OCI-LY7 (cell line): Measurements from ENCODE around the gene SLMAP. TPM values are rescaled to one million over a fixed set of nuclear protein-coding genes. Genes with fewer than 3 reads are reported as not detected.

Experiments
- BruUV-seq: library from RNA; stranded (reverse); fragments of 400-500 nt; replicated peaks from 2 replicates; lab custom pipeline; 2021; lab: Mats Ljungman, UMichigan
- CTCF ChIA-PET: fragments of 300-600 bp; sonication (Branson Sonifier 250); formaldehyde crosslinking; loops from one replicate; lab custom pipeline; 2022; ENCODE audit warnings: antibody characterized with exemption; ENCODE audit not compliant: unreplicated experiment; lab: Charles Lee
- POLR2A ChIA-PET: fragments of 300-600 bp; sonication (Branson Sonifier 250); formaldehyde crosslinking; loops from one replicate; lab custom pipeline; 2022; ENCODE audit warnings: antibody characterized with exemption; lab: Charles Lee
- DNase-seq: peaks from one replicate; pipeline ENCODE4 v3.0.0-alpha.2; 2015; ENCODE audit warnings: low spot score
- H2AFZ ChIP-seq: fragments of 200-600 bp; sonication (generic), shearing (Covaris generic); 2 replicates; pipeline ENCODE4 v1.6.1; 2014; ENCODE audit warnings: mild to moderate bottlenecking, antibody characterized with exemption, low read length, moderate library complexity
- H3K27ac ChIP-seq: fragments of 200-600 bp; sonication (generic); 2 replicates; pipeline ENCODE4 v1.5.1; 2014; ENCODE audit warnings: mixed run types, low read depth, mild to moderate bottlenecking, moderate library complexity, low read length, inconsistent platforms; ENCODE audit not compliant: poor library complexity, severe bottlenecking
- H3K36me3 ChIP-seq: fragments of 200-600 bp; sonication (generic); 2 replicates; pipeline ENCODE4 v1.6.1; 2014; ENCODE audit warnings: mild to moderate bottlenecking, antibody characterized with exemption, low read length, moderate library complexity, mixed read lengths; ENCODE audit not compliant: insufficient read depth
- H3K4me1 ChIP-seq: fragments of 200-600 bp; sonication (generic); 2 replicates; pipeline ENCODE4 v1.5.1; 2014; ENCODE audit warnings: mild to moderate bottlenecking, low read length; ENCODE audit not compliant: insufficient read depth, poor library complexity, severe bottlenecking
- H3K4me2 ChIP-seq: fragments of 200-600 bp; sonication (generic); 2 replicates; pipeline ENCODE4 v1.6.1; 2014; ENCODE audit warnings: mild to moderate bottlenecking, low read length
- H3K4me3 ChIP-seq: fragments of 200-600 bp; sonication (generic); 2 replicates; pipeline ENCODE4 v1.5.1; 2014; ENCODE audit warnings: mild to moderate bottlenecking, low read depth, low read length; ENCODE audit not compliant: poor library complexity, severe bottlenecking
- H3K79me2 ChIP-seq: fragments of 200-600 bp; sonication (generic); 2 replicates; pipeline ENCODE4 v1.6.1; 2016; ENCODE audit warnings: low read depth, mild to moderate bottlenecking, low read length, moderate library complexity, mixed read lengths; ENCODE audit not compliant: insufficient read depth
- H3K9me2 ChIP-seq: fragments of 200-600 bp; sonication (generic); 2 replicates; pipeline ENCODE4 v1.6.1; 2016; ENCODE audit warnings: mild to moderate bottlenecking, low read length, mixed read lengths; ENCODE audit not compliant: insufficient read depth
- H3K9me3 ChIP-seq: fragments of 200-600 bp; sonication (generic); 2 replicates; pipeline ENCODE4 v1.6.1; 2014; ENCODE audit warnings: mild to moderate bottlenecking, mixed run types, low read length, mixed read lengths
- H4K20me1 ChIP-seq: fragments of 200-600 bp; sonication (generic); 2 replicates; pipeline ENCODE4 v1.6.1; 2014; ENCODE audit warnings: mild to moderate bottlenecking, antibody characterized with exemption, low read length, moderate library complexity, mixed read lengths; ENCODE audit not compliant: insufficient read depth
- EZH2phosphoT487 ChIP-seq: fragments of 200-600 bp; sonication (generic); IDR thresholded peaks from 2 replicates; pipeline ENCODE4 v1.6.1; 2018; ENCODE audit warnings: low read depth, borderline replicate concordance, mild to moderate bottlenecking, mixed run types, antibody characterized with exemption, low read length, moderate library complexity, mixed read lengths
- intact Hi-C: fragments of 100-400 bp; cut with micrococcal nuclease; formaldehyde crosslinking; loops from one replicate; pipeline ENCODE4 v1.10.0; 2022; ENCODE audit not compliant: unreplicated experiment
- total RNA-seq, 2 experiments: library from RNA; depleted of rRNA in 1 of 2; stranded (reverse); fragments of >200 nt in 1 of 2; shearing (Covaris generic) in 1 of 2; gene quantifications; 2 replicates each; pipeline ENCODE4 v1.2.3, GENCODE V29; 2014 to 2022
- TF ChIP-seq, protein P1 (sequence below): fragments of 200-600 bp; sonication (generic); conservative IDR thresholded peaks from 2 replicates; pipeline ENCODE4 v1.5.1; 2014; ENCODE audit warnings: mild to moderate bottlenecking, antibody characterized with exemption, low read length, moderate library complexity, mixed read lengths

Gene SLMAP
- total RNA-seq, 2 experiments from 2014 or later = 41.6 to 68.4 TPM

DNA sequence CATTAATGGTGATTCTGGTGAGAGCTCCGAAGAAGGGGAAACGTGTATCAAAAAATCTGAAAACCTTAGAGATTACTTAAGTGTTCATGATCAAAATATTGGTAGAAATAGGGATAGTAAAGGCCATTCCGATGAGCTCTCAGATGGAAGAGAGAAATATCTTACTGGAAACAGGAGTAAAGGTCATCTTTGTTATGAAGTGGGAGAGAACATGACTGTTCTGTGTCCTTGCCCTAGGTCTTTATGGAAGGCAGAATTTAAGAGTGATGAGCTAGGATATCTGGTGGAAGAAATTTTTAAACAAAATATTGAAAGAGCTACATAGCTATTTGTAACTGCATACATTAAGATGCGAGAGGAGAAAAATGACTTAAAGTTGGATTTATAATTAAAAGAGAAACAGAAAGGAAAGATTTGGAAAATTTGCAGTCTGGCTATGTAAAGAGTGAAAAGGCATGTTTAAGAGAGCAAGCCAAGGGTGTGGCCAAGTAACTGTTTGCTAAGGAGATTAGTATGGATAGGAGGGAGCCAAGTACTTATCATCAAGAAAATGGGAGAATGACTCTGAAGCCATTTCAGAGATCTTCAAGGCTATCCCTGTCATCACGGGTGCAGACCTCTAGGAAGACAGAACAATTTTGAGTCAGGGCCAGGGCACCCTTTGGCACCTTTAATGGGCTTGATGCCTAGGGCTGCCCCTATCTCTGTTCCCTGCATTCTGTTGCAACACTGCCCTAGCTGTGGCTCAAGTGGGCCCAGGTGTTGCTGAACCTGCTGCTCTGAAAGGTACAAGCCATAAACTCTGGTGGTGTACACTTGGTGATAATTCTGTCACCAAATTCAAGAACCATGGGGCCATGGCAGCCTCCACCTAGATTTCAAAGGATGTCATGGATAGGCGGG lies 27.3 kb downstream of the SLMAP start:
- POLR2A ChIA-PET = interaction anchor here (0.7 to 1.1 kb wide), 2 partner anchors 13 to 25 kb away, joined by 3 read pairs; no protein-coding TSS in a partner anchor
- TF ChIP-seq EZH2phosphoT487 = no peak
- TF ChIP-seq, protein P1, sequence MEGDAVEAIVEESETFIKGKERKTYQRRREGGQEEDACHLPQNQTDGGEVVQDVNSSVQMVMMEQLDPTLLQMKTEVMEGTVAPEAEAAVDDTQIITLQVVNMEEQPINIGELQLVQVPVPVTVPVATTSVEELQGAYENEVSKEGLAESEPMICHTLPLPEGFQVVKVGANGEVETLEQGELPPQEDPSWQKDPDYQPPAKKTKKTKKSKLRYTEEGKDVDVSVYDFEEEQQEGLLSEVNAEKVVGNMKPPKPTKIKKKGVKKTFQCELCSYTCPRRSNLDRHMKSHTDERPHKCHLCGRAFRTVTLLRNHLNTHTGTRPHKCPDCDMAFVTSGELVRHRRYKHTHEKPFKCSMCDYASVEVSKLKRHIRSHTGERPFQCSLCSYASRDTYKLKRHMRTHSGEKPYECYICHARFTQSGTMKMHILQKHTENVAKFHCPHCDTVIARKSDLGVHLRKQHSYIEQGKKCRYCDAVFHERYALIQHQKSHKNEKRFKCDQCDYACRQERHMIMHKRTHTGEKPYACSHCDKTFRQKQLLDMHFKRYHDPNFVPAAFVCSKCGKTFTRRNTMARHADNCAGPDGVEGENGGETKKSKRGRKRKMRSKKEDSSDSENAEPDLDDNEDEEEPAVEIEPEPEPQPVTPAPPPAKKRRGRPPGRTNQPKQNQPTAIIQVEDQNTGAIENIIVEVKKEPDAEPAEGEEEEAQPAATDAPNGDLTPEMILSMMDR = no peak
- intact Hi-C loops = no loop called here
- H2AFZ ChIP-seq = no peak overlapping the region
- H3K36me3 ChIP-seq = peaks cover 22% of the 10 kb centered on the region; the same call in 1 of the 2 replicates
- H3K4me2 ChIP-seq = no peak overlapping the region
- no peak overlapping the region for H3K4me3 ChIP-seq
- H3K4me1 ChIP-seq = peaks cover 14% of the 10 kb centered on the region
- no peak overlapping the region for H3K27ac ChIP-seq
- CTCF ChIA-PET = interaction anchor here (0.6 kb wide), 1 partner anchor 71 kb away, joined by 3 read pairs; no protein-coding TSS in a partner anchor
- no peak for DNase-seq
- H3K9me3 ChIP-seq = no peaks in the 10 kb centered on the region
- BruUV-seq = TSS peak; percentile 5
- peaks cover 48% of the 10 kb centered on the region; the same call in 1 of the 2 replicates for H3K79me2 ChIP-seq
- 0 out of 2 replicates have a peak, but pooled peaks cover 9% of the 10 kb centered on the region for H4K20me1 ChIP-seq
- H3K9me2 ChIP-seq = no peaks in the 10 kb centered on the region

DNA sequence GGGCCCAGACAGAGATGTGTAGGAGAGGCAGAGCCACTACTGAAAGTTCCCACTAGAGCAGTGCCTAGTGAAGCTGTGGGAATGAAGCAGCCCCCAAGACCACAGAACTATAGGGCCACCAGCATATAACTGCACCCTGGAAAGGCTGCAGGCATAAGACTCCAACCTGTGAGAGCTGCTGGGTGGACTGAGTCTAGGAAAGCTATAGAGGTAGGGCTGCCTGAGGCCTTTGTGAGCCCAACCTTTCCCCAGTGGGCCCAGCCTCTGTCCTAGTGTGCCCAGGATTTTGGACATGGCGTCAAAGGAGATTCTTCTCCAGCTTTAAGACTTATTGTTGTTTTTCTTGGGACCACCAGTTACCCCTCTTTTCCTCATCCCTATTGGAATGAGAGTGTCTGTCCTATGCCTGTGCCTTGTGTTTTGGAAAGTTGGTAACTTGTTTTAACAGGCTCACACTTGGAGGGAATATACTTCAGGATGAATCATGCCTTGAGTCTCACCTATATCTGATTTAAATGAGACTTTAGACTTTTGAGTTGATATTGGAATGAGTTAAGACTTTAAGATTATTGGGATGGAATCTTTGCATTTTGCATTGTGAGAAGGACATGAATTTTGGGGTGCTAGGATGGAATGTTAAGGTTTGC lies 28.1 kb downstream of the SLMAP start:
- H3K79me2 ChIP-seq = peaks cover 48% of the 10 kb centered on the region; the same call in 1 of the 2 replicates
- H3K36me3 ChIP-seq = peaks cover 18% of the 10 kb centered on the region; the same call in 1 of the 2 replicates
- TF ChIP-seq, protein P1 = no peak
- no peak for TF ChIP-seq EZH2phosphoT487
- H3K4me3 ChIP-seq = no peak overlapping the region
- H3K4me2 ChIP-seq = no peak overlapping the region
- peaks cover 15% of the 10 kb centered on the region for H3K4me1 ChIP-seq
- no TSS peak for BruUV-seq
- no peak for DNase-seq
- no peak overlapping the region for H2AFZ ChIP-seq
- intact Hi-C loops = no loop called here
- H3K27ac ChIP-seq = no peak overlapping the region
- no peaks in the 10 kb centered on the region for H3K9me3 ChIP-seq
- POLR2A ChIA-PET = no interaction called here
- CTCF ChIA-PET = no interaction called here
- H4K20me1 ChIP-seq = peaks cover 15% of the 10 kb centered on the region; the same call in 1 of the 2 replicates
- H3K9me2 ChIP-seq = no peaks in the 10 kb centered on the region
